Stimulated activated CD4-positive, alpha-beta T cell treated with anti-CD3 and anti-CD28 coated beads, TNF-alpha, amount 100 ng/mL, for 48 hours (primary cell): ENCODE measurements around the gene TMEM101.
"Not testable (repeated sequence)": the region's sequence is repeated elsewhere in the genome, so short reads cannot be mapped to it uniquely, and the experiment has no call there.

Experiments used
- DNase-seq, 3 donors: peaks; one replicate each; pipeline ENCODE4 v3.0.0-alpha.2; 2020; ENCODE audit warnings: low read depth in 3 of 3

The TMEM101 gene

GRCh38 chr17:44000871-44001460 lies 13.8 kb downstream of the TMEM101 start:
- no peak for DNase-seq

DNA sequence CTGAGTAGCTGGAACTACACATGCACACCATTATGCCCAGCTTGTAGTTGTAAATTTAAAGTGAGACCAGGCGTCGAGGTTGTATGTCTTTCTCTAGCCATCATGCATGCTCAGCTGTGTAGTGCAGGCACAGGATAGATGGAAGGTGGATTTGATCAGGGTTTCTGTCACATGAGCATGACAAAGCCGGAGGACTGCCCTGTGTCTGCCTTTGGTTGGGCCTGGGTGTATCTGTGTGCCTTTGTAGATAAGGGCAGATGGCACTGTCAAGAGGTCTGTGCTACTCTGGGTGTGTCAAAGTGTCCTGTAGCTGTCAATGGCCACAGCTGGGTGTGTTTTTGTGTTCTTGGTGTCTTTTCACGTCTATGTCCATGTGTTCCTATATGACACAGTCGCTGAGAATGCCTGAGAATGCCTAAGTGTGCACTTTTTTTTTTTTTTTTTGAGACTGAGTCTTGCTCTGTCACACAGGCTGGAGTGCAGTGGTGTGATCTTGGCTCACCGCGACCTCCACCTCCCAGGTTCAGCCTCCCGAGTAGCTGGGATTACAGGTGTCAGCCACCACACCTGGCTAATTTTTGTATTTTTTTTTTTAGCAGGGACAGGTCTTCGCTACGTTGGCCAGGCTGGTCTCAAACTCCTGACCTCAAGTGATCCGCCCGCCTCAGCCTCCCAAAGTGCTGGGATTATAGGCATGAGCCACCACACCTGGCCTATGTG lies 14.5 kb downstream of the TMEM101 start:
- DNase-seq: no peak

GRCh38 chr17:43999024-43999423 lies 15.7 kb downstream of the TMEM101 start:
- DNase-seq: no peak

DNA sequence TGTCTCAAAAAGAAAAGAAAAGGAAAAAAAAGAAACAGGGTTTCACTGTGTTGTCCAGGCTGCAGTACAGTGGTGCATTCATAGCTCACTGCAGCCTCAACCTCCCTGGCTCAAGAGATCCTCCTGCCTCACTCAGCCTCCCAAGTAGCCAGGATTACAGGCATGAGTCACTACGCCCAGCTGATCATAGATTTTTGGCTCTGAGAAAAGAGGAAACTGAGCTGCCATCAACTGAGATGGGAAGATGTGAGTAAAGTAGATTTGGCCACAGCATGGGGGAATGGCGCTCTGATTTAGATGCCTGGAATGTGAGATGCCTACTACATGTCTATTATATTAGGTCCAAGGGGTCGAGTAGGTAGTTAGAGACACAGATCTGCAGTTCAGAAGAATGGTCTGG lies 16.2 kb downstream of the TMEM101 start:
- no peak for DNase-seq

DNA sequence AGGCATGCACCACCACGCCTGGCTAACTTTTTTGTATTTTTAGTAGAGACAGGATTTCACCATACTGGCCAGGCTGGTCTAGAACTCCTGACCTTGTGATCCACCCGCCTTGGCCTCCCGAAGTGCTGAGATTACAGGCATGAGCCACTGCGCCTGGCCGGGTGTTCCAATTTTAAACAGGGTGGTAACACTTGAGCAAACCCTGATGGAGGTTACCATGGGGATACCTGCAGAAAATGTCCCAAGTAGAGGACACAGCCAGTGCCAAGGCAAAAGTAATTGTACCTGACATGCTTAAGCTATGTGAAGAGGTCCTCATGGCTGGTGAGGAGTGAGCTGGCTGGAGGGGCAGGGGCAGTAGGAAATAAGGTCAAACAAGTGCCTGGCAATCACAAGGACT lies 17.6 kb downstream of the TMEM101 start:
- DNase-seq: not testable (repeated sequence)

DNA sequence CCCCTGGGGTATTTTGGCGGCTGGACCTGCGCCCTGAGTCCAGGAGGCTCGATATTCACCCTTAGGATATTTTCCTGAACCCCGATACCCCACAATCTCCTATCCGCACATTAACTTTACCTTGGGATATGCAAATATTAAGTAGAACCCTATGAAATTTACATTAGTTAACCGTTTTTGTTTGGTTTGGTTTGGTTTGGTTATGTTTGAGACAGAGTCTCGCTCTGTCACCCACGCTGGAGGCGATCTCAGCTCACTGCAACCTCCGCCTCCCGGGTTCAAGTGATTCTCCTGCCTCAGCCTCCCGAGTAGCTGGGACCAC lies 19.7 kb downstream of the TMEM101 start:
- DNase-seq: no peak

GRCh38 chr17:43994272-43995149 lies 20.3 kb downstream of the TMEM101 start:
- DNase-seq: peak; percentile 49 to 62 (median 62)

GRCh38 chr17:43992641-43993040 lies 22.1 kb downstream of the TMEM101 start:
- DNase-seq: no peak

DNA sequence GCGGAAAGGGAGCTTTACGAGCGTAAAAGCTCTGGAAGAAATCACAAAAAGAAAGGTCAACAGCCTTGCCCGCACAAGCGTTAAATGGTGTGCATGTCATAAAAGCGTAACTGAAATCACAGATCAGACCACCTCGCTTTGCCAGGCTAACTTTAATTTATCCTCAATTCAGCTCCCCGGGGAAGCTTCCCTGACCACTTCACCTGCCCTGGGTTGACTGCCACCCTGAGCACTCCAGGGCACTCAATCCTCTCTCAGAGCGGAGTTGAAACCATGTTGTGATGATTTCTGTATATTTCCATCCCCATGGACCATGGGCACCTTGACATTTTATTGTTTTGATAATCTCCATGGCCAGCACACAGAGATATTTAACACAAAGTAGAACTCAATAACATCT lies 26.5 kb downstream of the TMEM101 start:
- DNase-seq: no peak

GRCh38 chr17:43987131-43988021 lies 27.4 kb downstream of the TMEM101 start:
- no peak for DNase-seq

DNA sequence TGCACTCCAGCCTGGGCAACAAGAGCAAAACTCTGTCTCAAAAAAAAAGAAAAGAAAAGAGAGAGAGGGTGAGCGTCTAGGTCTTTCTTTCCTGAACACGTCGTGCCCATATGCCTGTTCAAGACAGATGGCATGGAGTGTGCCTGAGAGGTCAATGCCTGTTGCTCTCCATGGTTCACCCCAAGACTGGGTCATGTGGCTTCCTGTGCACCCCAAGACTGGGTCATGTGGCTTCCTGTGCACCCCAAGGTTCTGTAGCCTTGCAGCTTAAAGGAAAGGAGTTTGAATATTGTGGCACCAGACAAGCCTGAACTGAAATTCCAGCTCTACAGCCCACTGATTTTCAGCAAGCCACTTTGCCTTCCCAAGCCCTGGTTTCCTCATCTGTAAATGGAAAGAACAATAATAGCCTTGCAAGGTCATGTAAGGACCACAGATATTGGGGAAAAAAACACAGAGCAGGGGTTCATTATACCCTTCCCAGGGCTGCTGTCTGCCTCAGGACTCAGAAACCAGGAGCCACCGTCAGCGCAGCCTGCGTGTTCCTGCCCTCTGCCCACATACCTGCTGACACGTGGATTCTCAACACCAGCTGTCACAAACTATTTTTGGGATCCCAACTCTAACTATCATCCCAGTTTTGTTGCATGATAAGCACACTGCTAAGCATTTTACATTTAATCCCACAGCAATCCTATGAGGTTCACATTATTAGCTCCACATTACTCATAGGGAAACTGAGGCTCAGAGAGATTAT lies 28.4 kb downstream of the TMEM101 start:
- no peak for DNase-seq

DNA sequence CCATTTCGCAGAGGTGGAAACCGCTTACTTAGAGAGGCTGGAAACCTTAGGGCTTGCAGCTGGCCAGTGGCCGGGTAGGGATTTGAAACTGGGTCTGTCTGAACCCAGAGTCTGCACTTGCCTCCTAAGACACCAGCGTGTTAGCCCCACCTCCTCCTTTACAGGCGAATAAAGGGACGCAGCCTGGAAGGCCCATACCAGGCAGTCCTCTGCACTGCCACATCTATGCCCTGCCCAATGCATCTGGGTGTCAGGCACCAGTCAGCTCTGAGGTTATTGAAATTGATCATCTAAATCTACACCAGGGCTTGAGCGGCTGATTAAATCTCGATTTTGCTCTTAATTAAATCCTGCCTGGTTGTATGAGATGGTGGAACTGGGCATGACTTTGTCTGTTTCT lies 30.2 kb downstream of the TMEM101 start:
- no peak for DNase-seq

GRCh38 chr17:43983515-43984411 lies 31.0 kb downstream of the TMEM101 start:
- DNase-seq: no peak

DNA sequence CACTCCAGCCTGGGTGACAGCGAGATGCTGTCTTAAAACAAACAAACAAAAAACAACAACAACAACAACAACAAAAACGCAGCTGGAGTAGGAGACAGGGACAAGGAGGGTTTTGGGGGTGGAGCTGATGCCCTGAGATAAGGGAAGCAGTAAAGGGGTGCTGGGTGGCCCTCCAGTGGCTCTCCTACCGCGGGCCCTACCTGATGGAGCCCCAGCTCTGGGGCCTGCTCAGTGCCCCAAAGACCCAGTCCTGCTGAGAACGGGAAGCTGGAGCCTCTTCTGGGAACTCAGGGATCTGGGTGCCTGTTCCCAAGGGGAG lies 31.6 kb downstream of the TMEM101 start:
- no peak for DNase-seq

- DNase-seq: no peak
Measured at GRCh38 chr17:43982171-43982570, 32.6 kb downstream of the TMEM101 start.

- no peak for DNase-seq
Measured at GRCh38 chr17:43979671-43980070, 35.1 kb downstream of the TMEM101 start.

GRCh38 chr17:43979011-43979410 lies 35.8 kb downstream of the TMEM101 start:
- no peak for DNase-seq

DNA sequence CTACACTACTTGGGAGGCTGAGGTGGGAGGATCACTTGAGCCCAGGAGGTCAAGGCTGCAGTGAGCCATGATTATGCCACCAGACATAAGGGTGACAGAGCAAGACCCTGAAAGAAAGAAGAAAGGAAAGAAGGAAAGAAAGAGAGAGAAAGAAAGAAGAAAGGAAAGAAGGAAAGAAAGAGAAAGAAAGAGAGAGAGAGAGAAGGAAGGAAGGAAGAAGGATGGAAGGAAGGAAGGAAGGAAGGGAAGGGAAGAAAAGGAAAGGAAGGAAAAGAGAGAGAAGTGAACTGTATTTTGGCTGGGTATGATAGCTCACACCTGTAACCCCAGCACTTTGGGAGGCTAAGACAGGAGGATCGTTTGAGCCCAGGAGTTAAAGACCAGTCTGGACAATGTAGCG lies 36.7 kb downstream of the TMEM101 start:
- no peak for DNase-seq

GRCh38 chr17:43976963-43977837 lies 37.6 kb downstream of the TMEM101 start:
- DNase-seq: no peak
